ENCODE measurements around the gene PDS5A. TPM values are rescaled to one million over a fixed set of nuclear protein-coding genes. Genes with fewer than 3 reads are reported as not detected.

Gene PDS5A
- total and polyA plus RNA-seq, 2 donors (not counting 3 experiments of a cell fraction or from before 2014, with no cell fraction given) = 17.5 to 80.8 TPM

- H3K27me3 ChIP-seq (ENCODE audit: control insufficient read depth in 2 of 2, insufficient read depth in 2 of 2, low read length in 2 of 2) = no peaks in the 10 kb centered on the region
- no peak overlapping the region for H2AFZ ChIP-seq (ENCODE audit: low read depth, low read length)
- ChIA-PET CTCF (interaction anchor here (0.8 to 1.1 kb wide), 2 partner anchors 15 to 18 kb away, joined by 3 to 4 read pairs; no protein-coding TSS in a partner anchor), POLR2A (no interaction called here)
- H3K4me3 ChIP-seq (replicated peaks in 1 of 3; ENCODE audit: insufficient read depth in 1 of 3, low read depth in 1 of 3, low read length in 3 of 3) = no peak overlapping the region
- H3K9ac ChIP-seq (replicated peaks; ENCODE audit: extremely low read depth, insufficient read depth, low read length) = no peak overlapping the region
- FAIRE-seq (no peak), DNase-seq (ENCODE audit: low read depth, low spot score) (no peak)
- no peak overlapping the region for H3K27ac ChIP-seq (ENCODE audit: insufficient read depth, low read depth, low read length)
- no peaks in the 10 kb centered on the region for H4K20me1 ChIP-seq (replicated peaks; ENCODE audit: control insufficient read depth, extremely low read depth, insufficient read depth, low read length)
- H3K9me3 ChIP-seq (replicated peaks; ENCODE audit: control insufficient read depth, insufficient read depth, low read length) = no peaks in the 10 kb centered on the region
- dilution Hi-C loops (cut with MboI; ENCODE audit: extremely low pct_ligation_motif_present, low sequenced_read_pairs) = no loop called here
- intact Hi-C loops (cut with micrococcal nuclease) = no loop called here
- H3K79me2 ChIP-seq (ENCODE audit: control insufficient read depth, insufficient read depth, low read length) = peaks cover 5% of the 10 kb centered on the region
- H3K4me2 ChIP-seq (ENCODE audit: insufficient read depth, low read length) = no peak overlapping the region
- TF ChIP-seq, protein P1, sequence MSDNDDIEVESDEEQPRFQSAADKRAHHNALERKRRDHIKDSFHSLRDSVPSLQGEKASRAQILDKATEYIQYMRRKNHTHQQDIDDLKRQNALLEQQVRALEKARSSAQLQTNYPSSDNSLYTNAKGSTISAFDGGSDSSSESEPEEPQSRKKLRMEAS (IDR thresholded peaks at IDR 0.05; ENCODE audit: insufficient read depth, insufficient read length) = no peak
- TF ChIP-seq EZH2 (IDR thresholded peaks at IDR 0.05; ENCODE audit: borderline replicate concordance, low read depth, low read length, severe bottlenecking) (no peak), MYC (IDR thresholded peaks at IDR 0.05; ENCODE audit: low read depth, low read length) (no peak), JUN (IDR thresholded peaks at IDR 0.05; ENCODE audit: borderline replicate concordance, insufficient read depth, insufficient read length, low read depth) (no peak), GATA2 (IDR thresholded peaks at IDR 0.05; ENCODE audit: insufficient read depth, insufficient read length, low read depth, low read length) (no peak), POLR2AphosphoS5 (IDR thresholded peaks at IDR 0.05; ENCODE audit: insufficient read depth, low read depth, low read length) (no peak), POLR2A (IDR thresholded peaks at IDR 0.05; ENCODE audit: low read depth, low read length) (no peak), FOS (IDR thresholded peaks at IDR 0.05; ENCODE audit: borderline replicate concordance, insufficient read depth, low read length) (no peak)
- TF ChIP-seq, protein P2, sequence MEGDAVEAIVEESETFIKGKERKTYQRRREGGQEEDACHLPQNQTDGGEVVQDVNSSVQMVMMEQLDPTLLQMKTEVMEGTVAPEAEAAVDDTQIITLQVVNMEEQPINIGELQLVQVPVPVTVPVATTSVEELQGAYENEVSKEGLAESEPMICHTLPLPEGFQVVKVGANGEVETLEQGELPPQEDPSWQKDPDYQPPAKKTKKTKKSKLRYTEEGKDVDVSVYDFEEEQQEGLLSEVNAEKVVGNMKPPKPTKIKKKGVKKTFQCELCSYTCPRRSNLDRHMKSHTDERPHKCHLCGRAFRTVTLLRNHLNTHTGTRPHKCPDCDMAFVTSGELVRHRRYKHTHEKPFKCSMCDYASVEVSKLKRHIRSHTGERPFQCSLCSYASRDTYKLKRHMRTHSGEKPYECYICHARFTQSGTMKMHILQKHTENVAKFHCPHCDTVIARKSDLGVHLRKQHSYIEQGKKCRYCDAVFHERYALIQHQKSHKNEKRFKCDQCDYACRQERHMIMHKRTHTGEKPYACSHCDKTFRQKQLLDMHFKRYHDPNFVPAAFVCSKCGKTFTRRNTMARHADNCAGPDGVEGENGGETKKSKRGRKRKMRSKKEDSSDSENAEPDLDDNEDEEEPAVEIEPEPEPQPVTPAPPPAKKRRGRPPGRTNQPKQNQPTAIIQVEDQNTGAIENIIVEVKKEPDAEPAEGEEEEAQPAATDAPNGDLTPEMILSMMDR (IDR thresholded peaks at IDR 0.05; ENCODE audit: extremely low read depth in 1 of 2, insufficient read depth in 1 of 2, low read depth in 1 of 2, low read length in 2 of 2) = no peak
- no peaks in the 10 kb centered on the region for H3K4me1 ChIP-seq (ENCODE audit: control insufficient read depth, extremely low read depth, insufficient read depth, low read length)
- H3K9me1 ChIP-seq (replicated peaks; ENCODE audit: control insufficient read depth, extremely low read depth, insufficient read depth, low read length) = no peaks in the 10 kb centered on the region
- BruUV-seq (replicated peaks) = no TSS peak
- H3K36me3 ChIP-seq (ENCODE audit: control insufficient read depth in 2 of 2, extremely low read depth in 1 of 2, insufficient read depth in 2 of 2, low read length in 2 of 2) = peaks cover 16 to 23% of the 10 kb centered on the region in 2 experiments
Measured at GRCh38 chr4:39913471-39913870, 64.2 kb downstream of the PDS5A start.
